MCF 10A (cell line): ENCODE data around the gene MDN1. TPM values are rescaled to one million over a fixed set of nuclear protein-coding genes. Genes with fewer than 3 reads are reported as not detected.

ENCODE experiments used
- BruUV-seq: library from RNA; stranded (reverse); fragments of 400-500 nt; replicated peaks from 2 replicates; lab custom pipeline; 2021; lab: Mats Ljungman, UMichigan
- CTCF ChIA-PET: fragments of 300-600 bp; sonication (Branson Sonifier 250); formaldehyde crosslinking; extraction: SDS; loops from one replicate; lab custom pipeline; 2021; ENCODE audit warnings: antibody characterized with exemption, inconsistent platforms; lab: Yijun Ruan, JAX
- POLR2A ChIA-PET: fragments of 300-600, 350-650 bp; sonication (Branson Sonifier 250); formaldehyde crosslinking; extraction: SDS; loops from one replicate; lab custom pipeline; 2020; ENCODE audit warnings: antibody characterized with exemption, inconsistent platforms; lab: Yijun Ruan, JAX
- DNase-seq: peaks from one replicate; pipeline ENCODE4 v3.0.0-alpha.2; 2018; ENCODE audit not compliant: unreplicated experiment
- H3K27ac Mint-ChIP-seq: one replicate; pipeline ENCODE4 v1.8.0; 2022; ENCODE audit warnings: mild to moderate bottlenecking, low read depth, mixed read lengths; ENCODE audit not compliant: unreplicated experiment
- H3K27me3 Mint-ChIP-seq: one replicate; pipeline ENCODE4 v1.8.0; 2022; ENCODE audit warnings: mixed read lengths; ENCODE audit not compliant: insufficient read depth, unreplicated experiment
- H3K36me3 Mint-ChIP-seq: one replicate; pipeline ENCODE4 v1.8.0; 2022; ENCODE audit warnings: mild to moderate bottlenecking, moderate library complexity, mixed read lengths; ENCODE audit not compliant: insufficient read depth, unreplicated experiment
- H3K4me1 Mint-ChIP-seq: one replicate; pipeline ENCODE4 v1.8.0; 2022; ENCODE audit warnings: mixed read lengths; ENCODE audit not compliant: insufficient read depth, unreplicated experiment
- H3K4me3 Mint-ChIP-seq: one replicate; pipeline ENCODE4 v1.8.0; 2022; ENCODE audit warnings: mild to moderate bottlenecking, moderate library complexity, mixed read lengths; ENCODE audit not compliant: unreplicated experiment
- H3K9me3 Mint-ChIP-seq: one replicate; pipeline ENCODE4 v1.8.0; 2022; ENCODE audit warnings: mixed read lengths; ENCODE audit not compliant: unreplicated experiment
- intact Hi-C: fragments of 100-400 bp; cut with micrococcal nuclease; formaldehyde crosslinking; loops from 2 replicates; pipeline ENCODE4 v1.14.1; 2022
- total RNA-seq: library from RNA; stranded (reverse); gene quantifications from 2 replicates; pipeline ENCODE4 v1.2.3, GENCODE V29; 2022
- TF ChIP-seq, protein P1 (sequence below): fragments of 200-600 bp; IDR thresholded peaks from one replicate; pipeline ENCODE4 v1.8.0; 2022; ENCODE audit warnings: antibody characterized with exemption, mild to moderate bottlenecking; ENCODE audit not compliant: unreplicated experiment

MDN1 gene
- total RNA-seq, 1 experiment from 2014 or later: 39.2 TPM

DNA sequence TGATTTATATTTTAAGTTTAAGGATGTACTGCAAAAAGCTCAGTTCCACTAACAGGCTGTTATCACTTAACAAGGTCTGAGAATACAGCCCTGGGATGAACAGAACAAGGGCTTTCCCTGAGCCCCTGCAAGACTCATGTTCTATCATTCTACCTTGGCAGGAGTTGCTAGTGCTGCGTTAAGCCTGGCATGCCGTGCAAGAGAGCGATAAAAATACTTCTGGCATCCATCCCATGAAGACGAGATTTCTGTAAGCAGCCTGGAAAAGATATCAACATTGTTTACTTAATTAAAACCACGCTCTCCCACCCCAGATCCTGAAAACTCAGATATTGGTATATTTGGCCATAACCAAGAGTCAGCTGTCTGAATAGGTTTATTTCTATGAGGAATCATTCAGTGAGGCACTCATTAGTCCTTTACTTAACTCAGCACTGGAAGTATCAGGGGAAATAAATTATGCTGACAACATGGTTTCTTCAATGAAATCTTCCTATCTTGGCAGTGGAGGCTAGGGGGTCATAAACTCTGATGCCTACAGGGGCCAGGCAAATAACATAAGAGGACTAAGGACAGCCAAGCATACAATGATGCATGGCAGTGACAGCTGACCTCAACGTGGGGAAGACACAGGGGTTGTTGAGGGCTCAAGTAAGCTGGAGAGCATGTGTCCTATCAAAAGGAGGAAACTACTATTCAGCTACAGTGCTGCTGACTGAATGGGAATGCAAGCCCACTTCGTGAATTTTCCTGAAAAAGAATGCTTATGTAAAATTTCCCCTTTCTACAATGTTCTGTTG lies 143.4 kb downstream of the MDN1 start:
- ChIA-PET CTCF (no interaction called here), POLR2A (no interaction called here)
- Mint-ChIP-seq H3K4me1 (no peaks in the 10 kb centered on the region), H3K4me3 (no peak overlapping the region), H3K27ac (no peak overlapping the region), H3K36me3 (peaks cover 88% of the 10 kb centered on the region), H3K27me3 (no peaks in the 10 kb centered on the region), H3K9me3 (no peaks in the 10 kb centered on the region)
- no peak for DNase-seq
- no TSS peak for BruUV-seq
- TF ChIP-seq, protein P1, sequence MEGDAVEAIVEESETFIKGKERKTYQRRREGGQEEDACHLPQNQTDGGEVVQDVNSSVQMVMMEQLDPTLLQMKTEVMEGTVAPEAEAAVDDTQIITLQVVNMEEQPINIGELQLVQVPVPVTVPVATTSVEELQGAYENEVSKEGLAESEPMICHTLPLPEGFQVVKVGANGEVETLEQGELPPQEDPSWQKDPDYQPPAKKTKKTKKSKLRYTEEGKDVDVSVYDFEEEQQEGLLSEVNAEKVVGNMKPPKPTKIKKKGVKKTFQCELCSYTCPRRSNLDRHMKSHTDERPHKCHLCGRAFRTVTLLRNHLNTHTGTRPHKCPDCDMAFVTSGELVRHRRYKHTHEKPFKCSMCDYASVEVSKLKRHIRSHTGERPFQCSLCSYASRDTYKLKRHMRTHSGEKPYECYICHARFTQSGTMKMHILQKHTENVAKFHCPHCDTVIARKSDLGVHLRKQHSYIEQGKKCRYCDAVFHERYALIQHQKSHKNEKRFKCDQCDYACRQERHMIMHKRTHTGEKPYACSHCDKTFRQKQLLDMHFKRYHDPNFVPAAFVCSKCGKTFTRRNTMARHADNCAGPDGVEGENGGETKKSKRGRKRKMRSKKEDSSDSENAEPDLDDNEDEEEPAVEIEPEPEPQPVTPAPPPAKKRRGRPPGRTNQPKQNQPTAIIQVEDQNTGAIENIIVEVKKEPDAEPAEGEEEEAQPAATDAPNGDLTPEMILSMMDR: no peak
- intact Hi-C loops: no loop called here

DNA sequence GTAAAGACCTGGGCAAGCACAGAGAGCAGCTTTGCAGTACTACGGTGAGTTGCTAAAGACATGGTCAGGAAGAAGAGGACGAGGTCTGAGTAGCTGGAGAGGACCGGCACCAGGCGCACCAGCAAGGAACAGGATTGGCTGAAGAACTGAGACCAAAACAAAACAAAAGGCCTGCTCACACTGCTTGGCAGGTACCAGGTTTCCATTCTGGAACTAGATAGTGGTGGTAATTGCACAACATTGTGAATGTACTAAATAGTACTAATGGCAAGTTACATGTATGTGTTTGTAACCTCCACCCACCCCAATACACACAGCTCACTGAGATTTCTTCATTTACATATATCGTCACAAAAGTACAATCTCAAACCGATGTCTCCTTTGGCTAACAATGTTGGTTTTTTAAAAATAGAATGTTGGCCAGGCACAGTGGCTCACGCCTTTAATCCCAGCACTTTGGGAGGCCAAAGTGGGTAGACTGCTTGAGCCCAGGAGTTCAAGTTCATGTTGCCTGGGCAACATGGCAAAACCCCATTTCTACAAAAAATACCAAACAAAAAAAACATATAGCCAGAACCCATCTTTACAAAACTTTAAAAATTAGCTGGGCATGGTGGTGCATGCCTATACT lies 148.5 kb downstream of the MDN1 start:
- ChIA-PET POLR2A (interaction anchor here (0.6 kb wide), 1 partner anchor 19 kb away, joined by 3 read pairs; no protein-coding TSS in a partner anchor), CTCF (no interaction called here)
- peaks cover 92% of the 10 kb centered on the region for H3K36me3 Mint-ChIP-seq
- DNase-seq: no peak
- no peak overlapping the region for H3K4me3 Mint-ChIP-seq
- H3K27ac Mint-ChIP-seq: no peak overlapping the region
- no peaks in the 10 kb centered on the region for H3K4me1 Mint-ChIP-seq
- TF ChIP-seq, protein P1: no peak
- intact Hi-C loops: no loop called here
- no peaks in the 10 kb centered on the region for H3K27me3 Mint-ChIP-seq
- BruUV-seq: no TSS peak
- no peaks in the 10 kb centered on the region for H3K9me3 Mint-ChIP-seq

DNA sequence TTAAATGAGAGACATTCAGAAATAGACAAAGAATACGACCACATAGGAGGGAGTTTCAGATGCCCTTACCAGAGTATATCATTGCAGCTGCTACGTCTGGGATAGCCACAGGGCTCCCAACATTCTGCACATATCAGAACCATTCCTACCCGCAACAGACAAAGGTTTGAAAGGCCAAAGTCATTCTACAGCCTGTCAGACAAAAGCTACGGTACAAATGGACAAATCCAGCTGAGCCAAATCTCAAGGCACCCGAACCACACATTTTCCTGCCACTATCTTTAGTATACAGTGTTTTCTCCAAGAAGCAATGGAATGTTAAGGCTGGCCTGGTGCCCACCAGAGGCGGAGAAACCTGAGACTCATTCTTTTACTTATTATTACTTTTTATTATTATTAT lies 150.6 kb downstream of the MDN1 start:
- H3K27ac Mint-ChIP-seq: no peak overlapping the region
- no TSS peak for BruUV-seq
- H3K4me3 Mint-ChIP-seq: no peak overlapping the region
- TF ChIP-seq, protein P1: no peak
- no peaks in the 10 kb centered on the region for H3K27me3 Mint-ChIP-seq
- ChIA-PET CTCF (interaction anchor here (1.1 to 1.5 kb wide), 2 partner anchors 10 to 18 kb away, joined by 3 to 5 read pairs; no protein-coding TSS in a partner anchor), POLR2A (no interaction called here)
- DNase-seq: no peak
- peaks cover 92% of the 10 kb centered on the region for H3K36me3 Mint-ChIP-seq
- no peaks in the 10 kb centered on the region for H3K4me1 Mint-ChIP-seq
- intact Hi-C loops: no loop called here
- H3K9me3 Mint-ChIP-seq: no peaks in the 10 kb centered on the region

DNA sequence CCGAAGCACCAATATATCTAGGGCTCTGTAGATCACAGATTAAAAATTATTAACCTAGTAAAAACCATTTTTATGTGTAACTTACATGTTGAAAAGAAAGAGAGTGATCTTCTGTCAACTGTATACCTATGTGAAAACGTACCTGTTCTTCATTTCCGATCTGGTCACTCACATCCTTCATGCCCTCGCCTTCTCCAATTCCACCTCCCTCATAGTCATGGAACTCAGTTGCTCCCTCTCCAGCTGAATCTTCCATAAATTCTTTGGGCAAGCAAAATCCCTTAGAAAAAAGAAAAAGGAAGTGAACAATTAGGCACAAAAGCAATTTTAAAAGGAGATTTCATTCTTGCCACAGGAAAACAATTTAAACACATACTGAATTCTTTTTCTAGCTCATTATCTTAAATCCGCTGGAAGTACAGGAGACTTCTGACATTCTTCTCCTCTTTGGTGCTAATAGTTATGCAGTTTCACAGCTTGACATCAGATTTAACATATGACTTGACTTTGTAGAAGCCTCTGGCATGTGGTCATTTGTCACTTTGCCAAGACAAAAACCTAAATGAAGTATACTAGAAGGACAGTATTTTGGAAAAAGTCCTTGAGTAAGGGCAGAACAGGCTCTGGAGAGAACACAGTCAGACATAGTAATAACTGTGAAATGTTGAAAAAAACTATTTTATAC lies 151.6 kb downstream of the MDN1 start:
- ChIA-PET POLR2A (interaction anchor here (0.9 kb wide), 1 partner anchor 29 kb away, joined by 3 read pairs; the partner anchor contains the start of gene LYRM2), CTCF (no interaction called here)
- no peaks in the 10 kb centered on the region for H3K4me1 Mint-ChIP-seq
- H3K9me3 Mint-ChIP-seq: no peaks in the 10 kb centered on the region
- no peak overlapping the region for H3K4me3 Mint-ChIP-seq
- no peaks in the 10 kb centered on the region for H3K27me3 Mint-ChIP-seq
- no TSS peak for BruUV-seq
- peaks cover 92% of the 10 kb centered on the region for H3K36me3 Mint-ChIP-seq
- intact Hi-C loops: no loop called here
- TF ChIP-seq, protein P1: no peak
- no peak overlapping the region for H3K27ac Mint-ChIP-seq
- no peak for DNase-seq
